GM12892 (cell line): Measurements from ENCODE around the gene SMARCAD1.

Experiments
- POLR2A ChIP-seq: IDR thresholded peaks from 2 replicates; pipeline ENCODE4 v1.6.1; 2011; ENCODE audit warnings: low read depth, low read length, control low read depth
- TAF1 ChIP-seq: IDR thresholded peaks from 2 replicates; pipeline ENCODE4 v1.6.1; 2011; ENCODE audit warnings: low read depth, mild to moderate bottlenecking, control low read depth, low read length, borderline replicate concordance

DNA sequence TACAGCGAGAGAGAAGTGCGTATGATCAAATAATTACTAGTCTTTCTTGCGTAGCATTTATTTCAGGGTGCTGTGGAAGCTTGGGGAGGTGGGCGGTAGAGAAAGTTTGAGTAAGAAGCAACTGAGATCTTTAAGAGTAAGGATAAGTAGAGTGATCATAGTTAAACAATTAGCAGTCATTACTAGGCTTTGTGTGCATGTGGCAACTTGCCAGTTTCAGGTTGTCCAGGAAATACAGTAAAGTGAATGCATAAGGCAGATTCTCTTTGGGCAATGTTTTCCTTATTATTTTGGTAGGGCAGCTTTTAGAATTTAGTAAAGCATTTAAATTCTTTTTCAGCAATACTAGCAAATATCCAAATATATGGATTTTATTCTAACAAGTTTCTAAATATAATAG, 78.0 kb downstream of the SMARCAD1 start:
- TF ChIP-seq TAF1, result no peak
- no peak for TF ChIP-seq POLR2A
